Activated CD8-positive, alpha-beta memory T cell treated with anti-CD3 and anti-CD28 coated beads, Interleukin-2, amount 50 U/mL, for 24 hours (primary cell): ENCODE measurements around the gene GNA15.
A peak's percentile ranks its signal among the peaks of the same experiment; 100 is the strongest.

Source experiments
- DNase-seq: peaks from one replicate; pipeline ENCODE4 v3.0.0-alpha.2; 2020; ENCODE audit errors: extremely low read depth

Gene GNA15

GRCh38 chr19:3208317-3209207 lies 72.7 kb downstream of the GNA15 start:
- DNase-seq, result no peak

- DNase-seq, result peak; percentile 32
Observed at GRCh38 chr19:3210347-3211017, 74.6 kb downstream of the GNA15 start.

GRCh38 chr19:3211191-3211590 lies 75.4 kb downstream of the GNA15 start:
- DNase-seq, result no peak

- no peak for DNase-seq
Observed at GRCh38 chr19:3213159-3213558, 77.3 kb downstream of the GNA15 start.
